Pancreas (tissue), 10 donors: Measurements from ENCODE around the gene IL3. TPM values are rescaled to one million over a fixed set of nuclear protein-coding genes. Genes with fewer than 3 reads are reported as not detected.

ENCODE experiments used
- ATAC-seq, 4 donors: fragments of 200-7000 bp; cut with Tn5 transposase; one replicate each; pipeline versions ENCODE4 v1.8.0 to v1.9.1; 2020; ENCODE audit warnings: mild to moderate bottlenecking in 4 of 4, moderate library complexity in 4 of 4
- DNase-seq, 6 donors: peaks; one replicate each; pipeline ENCODE4 v3.0.0-alpha.2; 2020
- FAIRE-seq: peaks from 2 replicates; lab custom pipeline; 2012; peaks lifted over from hg19 to GRCh38; lab: Jason Lieb, UNC
- H3K27ac ChIP-seq, 4 donors: fragments of 200-600 bp; sonication (generic); 1 replicate in 3 of 4; 2 replicates in 1 of 4; pipeline versions ENCODE4 v1.5.0 to v1.8.0; 2020
- H3K27me3 ChIP-seq, 4 donors: fragments of 200-600 bp; one replicate each; pipeline ENCODE4 v1.8.0; 2021
- H3K36me3 ChIP-seq, 3 donors: fragments of 200-600 bp; sonication (generic) in 1 of 3; one replicate each; pipeline versions ENCODE4 v1.5.0 to v1.8.0; 2020 to 2021
- H3K4me1 ChIP-seq, 3 donors: fragments of 200-600 bp; one replicate each; pipeline ENCODE4 v1.8.0; 2021
- H3K4me3 ChIP-seq, 4 donors: fragments of 200-600 bp; sonication (generic) in 2 of 4; one replicate each; pipeline versions ENCODE4 v1.5.0 to v1.8.0; 2020 to 2021
- H3K9me3 ChIP-seq, 4 donors: fragments of 200-600 bp; one replicate each; pipeline ENCODE4 v1.8.0; 2021
- CTCF ChIP-seq, 4 donors: fragments of 200-600 bp; sonication (generic) in 3 of 4; IDR thresholded peaks; one replicate each; pipeline versions ENCODE4 v1.5.0 to v1.8.0; 2021; ENCODE audit warnings: antibody characterized with exemption in 4 of 4
- whole genome bisulfite sequencing, 2 donors: extraction: QIAGEN DNeasy Blood & Tissue Kit; methylation state at CpG; one replicate each; pipeline ENCODE4 v1.1.7; 2013; 5-methylcytosine and 5-hydroxymethylcytosine counted together
- intact Hi-C, 3 donors: fragments of 100-400 bp; cut with DNase I; formaldehyde crosslinking; loops; one replicate each; pipeline versions ENCODE4 v1.11.1 to v1.14.2; 2022
- polyA plus RNA-seq, 2 donors: library from polyadenylated mRNA; stranded (reverse); fragments of 200-250 nt; gene quantifications; one replicate each; pipeline ENCODE4 v1.2.3, GENCODE V29; 2013
- total RNA-seq, 6 donors: library from RNA; stranded (reverse); fragmentation: NEBNext Ultra II Directional in 4 of 6; extraction: Animal tissue kit (Norgen Biotek cat#: 25700) in 4 of 6; gene quantifications; one replicate each; pipeline versions ENCODE4 v1.2.1 to v1.2.4, GENCODE V29; 2021 to 2023
- donor health status: healthy with polysubstance abuse.
- donor health status: DM: no; HTN: no; CAD: no; lungs with moderate emphysema.
- donor health status: DM: no; HTN: no; CAD: no.
- donor health status: control.
- donor health status: control.
- donor health status: Bipolar disorder and iron deficiency.
- donor health status: DM: yes; HTN: yes; CAD: no.
- donor health status: DM: no; HTN: no; CAD: no.
- donor health status: DM: no; HTN: no; CAD: no.
- donor health status: DM: yes; HTN: yes; CAD: no.

Gene IL3
- total and polyA plus RNA-seq, 8 donors, result not detected

GRCh38 chr5:132064738-132065331, 4.4 kb downstream of the IL3 start:
- intact Hi-C loops, result no loop called here
- 78 to 81% methylated on average over 11 of the region's 11 CpGs for WGBS, 2 donors
- FAIRE-seq (no peak), DNase-seq (peak; percentile 26 to 85 (median 70)), ATAC-seq (peak; percentile 83 to 88 (median 86))
- Histone ChIP-seq H3K4me1 (no peaks in the 10 kb centered on the region), H3K27ac (no peak overlapping the region), H3K27me3 (no peaks in the 10 kb centered on the region), H3K9me3 (no peaks in the 10 kb centered on the region), H3K36me3 (no peaks in the 10 kb centered on the region), H3K4me3 (no peak overlapping the region)
- TF ChIP-seq CTCF (IDR thresholded peaks at IDR 0.05), result peak; percentile 83 to 95 (median 90)

GRCh38 chr5:132065351-132065937, 5.0 kb downstream of the IL3 start:
- 56 to 66% methylated on average over 4 of the region's 4 CpGs for WGBS, 2 donors
- Histone ChIP-seq H3K27ac (no peak overlapping the region), H3K27me3 (no peaks in the 10 kb centered on the region), H3K9me3 (no peaks in the 10 kb centered on the region), H3K4me1 (no peaks in the 10 kb centered on the region), H3K36me3 (no peaks in the 10 kb centered on the region), H3K4me3 (no peak overlapping the region)
- ATAC-seq, result peak; percentile 53 to 77 (median 70)
- TF ChIP-seq CTCF (IDR thresholded peaks at IDR 0.05), result no peak
- peak in 1 of 6 donors; percentile 62 for DNase-seq
- no peak for FAIRE-seq
- intact Hi-C loops, result no loop called here

GRCh38 chr5:132065951-132066701, 5.7 kb downstream of the IL3 start:
- FAIRE-seq (no peak), DNase-seq (peak in 2 of 6 donors; percentile 60 to 70), ATAC-seq (no peak)
- Histone ChIP-seq H3K36me3 (no peaks in the 10 kb centered on the region), H3K27me3 (no peaks in the 10 kb centered on the region), H3K9me3 (no peaks in the 10 kb centered on the region), H3K27ac (no peak overlapping the region), H3K4me3 (no peak overlapping the region), H3K4me1 (no peaks in the 10 kb centered on the region)
- TF ChIP-seq CTCF (IDR thresholded peaks at IDR 0.05), result no peak
- WGBS, 2 donors, result 89 to 90% methylated on average over 13 of the region's 13 CpGs
- intact Hi-C loops, result no loop called here

GRCh38 chr5:132066871-132067270, 6.4 kb downstream of the IL3 start:
- Histone ChIP-seq H3K36me3 (no peaks in the 10 kb centered on the region), H3K4me1 (no peaks in the 10 kb centered on the region), H3K27me3 (no peaks in the 10 kb centered on the region), H3K27ac (no peak overlapping the region), H3K9me3 (no peaks in the 10 kb centered on the region), H3K4me3 (no peak overlapping the region)
- peak in 1 of 6 donors; percentile 27 for DNase-seq
- no peak for TF ChIP-seq CTCF (IDR thresholded peaks at IDR 0.05)
- intact Hi-C loops, result no loop called here
- no peak for ATAC-seq
- WGBS, 2 donors, result 83 to 94% methylated on average over 4 of the region's 4 CpGs
- no peak for FAIRE-seq
